Endometrial microvascular endothelial cells (primary cell): Measurements from ENCODE around the gene PTPN7. TPM values are rescaled to one million over a fixed set of nuclear protein-coding genes. Genes with fewer than 3 reads are reported as not detected.
"Not testable (repeated sequence)": the region's sequence is repeated elsewhere in the genome, so short reads cannot be mapped to it uniquely, and the experiment has no call there.

Source experiments
- in situ Hi-C: cut with HindIII; loops from 2 replicates; pipeline ENCODE4 v1.10.0; 2017; ENCODE audit warnings: low sequenced_read_pairs, low pct_unique_long_range_greater_than_20kb; ENCODE audit errors: inconsistent ontology term
- total RNA-seq: library from RNA; depleted of rRNA; stranded (reverse); fragments of >200 nt; gene quantifications from one replicate; pipeline ENCODE4 v1.2.3, GENCODE V29; 2015; ENCODE audit errors: inconsistent ontology term

Gene PTPN7
- total RNA-seq, 1 donor from 2014 or later = 2.4 TPM

GRCh38 chr1:202192770-202193613 is 32.6 kb upstream of the PTPN7 start:
- in situ Hi-C loops = no loop called here

GRCh38 chr1:202191391-202191790 is 31.0 kb upstream of the PTPN7 start:
- in situ Hi-C loops = not testable (repeated sequence)

- in situ Hi-C loops = no loop called here
Observed at GRCh38 chr1:202189918-202190715, 29.7 kb upstream of the PTPN7 start.

- in situ Hi-C loops = no loop called here
Observed at GRCh38 chr1:202189001-202189790, 28.8 kb upstream of the PTPN7 start.

- in situ Hi-C loops = no loop called here
Observed at GRCh38 chr1:202187697-202188407, 27.4 kb upstream of the PTPN7 start.

- in situ Hi-C loops = no loop called here
Observed at GRCh38 chr1:202187041-202187671, 26.8 kb upstream of the PTPN7 start.

GRCh38 chr1:202186327-202186726 is 25.9 kb upstream of the PTPN7 start:
- in situ Hi-C loops = no loop called here

- in situ Hi-C loops = no loop called here
Observed at GRCh38 chr1:202184750-202185460, 24.5 kb upstream of the PTPN7 start.

GRCh38 chr1:202182040-202182877 is 21.9 kb upstream of the PTPN7 start:
- in situ Hi-C loops = no loop called here

GRCh38 chr1:202181586-202181985 is 21.2 kb upstream of the PTPN7 start:
- in situ Hi-C loops = no loop called here

GRCh38 chr1:202180751-202181139 is 20.3 kb upstream of the PTPN7 start:
- in situ Hi-C loops = not testable (repeated sequence)

- in situ Hi-C loops = no loop called here
Observed at GRCh38 chr1:202179828-202180750, 19.7 kb upstream of the PTPN7 start.

- in situ Hi-C loops = no loop called here
Observed at GRCh38 chr1:202176949-202177927, 16.8 kb upstream of the PTPN7 start.

- in situ Hi-C loops = no loop called here
Observed at GRCh38 chr1:202173993-202174392, 13.6 kb upstream of the PTPN7 start.

GRCh38 chr1:202172015-202172355 is 11.6 kb upstream of the PTPN7 start:
- in situ Hi-C loops = no loop called here
